IMR-90 (cell line): Measurements from ENCODE around the gene CDC45. TPM values are rescaled to one million over a fixed set of nuclear protein-coding genes. Genes with fewer than 3 reads are reported as not detected.

Experiments used
- ATAC-seq: fragments of 200-7000 bp; cut with Tn5 transposase; 2 replicates; pipeline ENCODE4 v1.9.1; 2020; ENCODE audit warnings: low read depth, mild to moderate bottlenecking, moderate library complexity
- BruUV-seq: library from RNA; stranded (reverse); fragments of 400-500 nt; replicated peaks from 2 replicates; lab custom pipeline; 2021; lab: Mats Ljungman, UMichigan
- CTCF ChIA-PET: fragments of 300-600 bp; formaldehyde crosslinking; extraction: SDS; loops from one replicate; lab custom pipeline; 2021; ENCODE audit warnings: antibody characterized with exemption; lab: Yijun Ruan, JAX
- POLR2A ChIA-PET: fragments of 300-600 bp; sonication (Branson Sonifier 250); formaldehyde crosslinking; loops from one replicate; lab custom pipeline; 2022; ENCODE audit warnings: antibody characterized with exemption; ENCODE audit not compliant: unreplicated experiment; lab: Charles Lee
- DNase-seq: peaks from one replicate; pipeline ENCODE4 v3.0.0; 2013
- H2AFZ ChIP-seq: replicated peaks from 2 replicates; pipeline ENCODE3; 2013; ENCODE audit warnings: low read length, mild to moderate bottlenecking; ENCODE audit not compliant: poor library complexity
- H2AK5ac ChIP-seq: 2 replicates; pipeline ENCODE4 v1.6.1; 2013; ENCODE audit warnings: low read depth, low read length, inconsistent platforms
- H2AK9ac ChIP-seq: replicated peaks from 2 replicates; pipeline ENCODE3; 2013; ENCODE audit warnings: mild to moderate bottlenecking, low read depth, low read length, moderate library complexity; ENCODE audit not compliant: poor library complexity
- H2BK120ac ChIP-seq: 2 replicates; pipeline ENCODE4 v1.6.1; 2013; ENCODE audit warnings: low read depth, low read length, inconsistent platforms
- H2BK15ac ChIP-seq: 3 replicates; pipeline ENCODE4 v1.6.1; 2013; ENCODE audit warnings: low read depth, low read length, inconsistent platforms
- H2BK20ac ChIP-seq: 2 replicates; pipeline ENCODE4 v1.6.1; 2013; ENCODE audit warnings: low read depth, mild to moderate bottlenecking, inconsistent platforms, low read length, moderate library complexity
- H2BK5ac ChIP-seq: 2 replicates; pipeline ENCODE4 v1.6.1; 2013; ENCODE audit warnings: mild to moderate bottlenecking, low read depth, low read length, inconsistent platforms; ENCODE audit not compliant: poor library complexity, severe bottlenecking
- H3K14ac ChIP-seq: replicated peaks from 2 replicates; pipeline ENCODE4 v1.6.1; 2013; ENCODE audit warnings: low read depth, low read length, inconsistent platforms
- H3K18ac ChIP-seq: 2 replicates; pipeline ENCODE4 v1.6.1; 2013; ENCODE audit warnings: low read depth, low read length, control low read depth
- H3K23ac ChIP-seq: 2 replicates; pipeline ENCODE4 v1.6.1; 2013; ENCODE audit warnings: low read depth, low read length, inconsistent platforms
- H3K27ac ChIP-seq: 2 replicates; pipeline ENCODE4 v1.5.1; 2013; ENCODE audit warnings: mild to moderate bottlenecking, control low read depth, low read length; ENCODE audit not compliant: insufficient read depth
- H3K27me3 ChIP-seq: 2 replicates; pipeline ENCODE4 v1.6.1; 2013; ENCODE audit warnings: low read length; ENCODE audit not compliant: control insufficient read depth, insufficient read depth
- H3K36me3 ChIP-seq: 2 replicates; pipeline ENCODE4 v1.6.1; 2013; ENCODE audit warnings: low read length, mixed read lengths; ENCODE audit not compliant: control insufficient read depth, insufficient read depth
- H3K4ac ChIP-seq: 2 replicates; pipeline ENCODE4 v1.6.1; 2013; ENCODE audit warnings: low read depth, low read length, inconsistent platforms
- H3K4me1 ChIP-seq: 2 replicates; pipeline ENCODE4 v1.6.1; 2013; ENCODE audit warnings: low read length, mixed read lengths; ENCODE audit not compliant: control insufficient read depth, insufficient read depth
- H3K4me2 ChIP-seq: 2 replicates; pipeline ENCODE4 v1.6.1; 2013; ENCODE audit warnings: low read depth, mild to moderate bottlenecking, control low read depth, low read length, moderate library complexity
- H3K4me3 ChIP-seq: 2 replicates; pipeline ENCODE4 v1.5.1; 2013; ENCODE audit warnings: low read depth, mild to moderate bottlenecking, control low read depth, low read length, moderate library complexity; ENCODE audit not compliant: insufficient read depth
- H3K56ac ChIP-seq: 2 replicates; pipeline ENCODE4 v1.6.1; 2013; ENCODE audit warnings: low read length, inconsistent platforms; ENCODE audit not compliant: insufficient read depth; ENCODE audit errors: extremely low read depth
- H3K79me1 ChIP-seq, 2 experiments: 2 replicates each; pipeline ENCODE4 v1.6.1; 2013; ENCODE audit warnings: low read length in 2 of 2, inconsistent platforms in 1 of 2, low read depth in 1 of 2
- H3K9ac ChIP-seq: 2 replicates; pipeline ENCODE4 v1.6.1; 2013; ENCODE audit warnings: low read depth, low read length, control low read depth
- H3K9me1 ChIP-seq: 2 replicates; pipeline ENCODE4 v1.6.1; 2013; ENCODE audit warnings: low read length, inconsistent platforms; ENCODE audit not compliant: insufficient read depth
- H3K9me3 ChIP-seq: 2 replicates; pipeline ENCODE4 v1.6.1; 2013; ENCODE audit warnings: low read length; ENCODE audit not compliant: control insufficient read depth, insufficient read depth
- H4K20me1 ChIP-seq: 2 replicates; pipeline ENCODE4 v1.6.1; 2013; ENCODE audit warnings: low read length, inconsistent platforms; ENCODE audit not compliant: insufficient read depth
- H4K5ac ChIP-seq: 2 replicates; pipeline ENCODE4 v1.6.1; 2013; ENCODE audit warnings: mild to moderate bottlenecking, low read depth, low read length, control low read depth
- H4K8ac ChIP-seq, 2 experiments: 2 replicates each; pipeline ENCODE4 v1.6.1; 2013; ENCODE audit warnings: low read depth in 2 of 2, low read length in 2 of 2, control low read depth in 1 of 2, inconsistent platforms in 1 of 2
- H4K91ac ChIP-seq: 2 replicates; pipeline ENCODE4 v1.6.1; 2013; ENCODE audit warnings: low read depth, low read length, inconsistent platforms; ENCODE audit not compliant: insufficient read depth
- CTCF ChIP-seq: conservative IDR thresholded peaks from 2 replicates; pipeline ENCODE4 v1.5.1; 2012; ENCODE audit warnings: mild to moderate bottlenecking, low read depth, low read length, improper control_type of control experiment
- MAFK ChIP-seq: IDR thresholded peaks from 2 replicates; pipeline ENCODE4 v1.6.1; 2012; ENCODE audit warnings: low read depth, low read length, improper control_type of control experiment
- NFE2L2 ChIP-seq: fragments of 150-350 bp; IDR thresholded peaks from 2 replicates; pipeline ENCODE4 v1.6.1; 2016; ENCODE audit warnings: low read depth, mild to moderate bottlenecking, low read length
- POLR2A ChIP-seq: IDR thresholded peaks from 2 replicates; pipeline ENCODE4 v1.6.1; 2012; ENCODE audit warnings: mild to moderate bottlenecking, low read depth, low read length
- RAD21 ChIP-seq: IDR thresholded peaks from 2 replicates; pipeline ENCODE4 v1.6.1; 2012; ENCODE audit warnings: low read length, improper control_type of control experiment
- RCOR1 ChIP-seq: IDR thresholded peaks from 2 replicates; pipeline ENCODE4 v1.6.1; 2012; ENCODE audit warnings: mild to moderate bottlenecking, low read length, improper control_type of control experiment; ENCODE audit not compliant: insufficient replicate concordance
- SMC3 ChIP-seq: fragments of 150-350 bp; IDR thresholded peaks from 2 replicates; pipeline ENCODE4 v1.6.1; 2016; ENCODE audit warnings: low read depth, mild to moderate bottlenecking, antibody characterized with exemption, low read length, moderate library complexity
- WGBS, 2 experiments: methylation state at CpG; one replicate each; pipeline versions ENCODE4 v1.1.5 to v1.1.7; 2013; ENCODE audit warnings: missing lambda C conversion rate in 2 of 2; ENCODE audit not compliant: insufficient read length in 1 of 2; ENCODE audit errors: extremely low coverage in 2 of 2; 5-methylcytosine and 5-hydroxymethylcytosine counted together
- dilution Hi-C: fragments of 300-500 bp; cut with HindIII; formaldehyde crosslinking; loops from one replicate; pipeline ENCODE4 v1.14.3; 2018; ENCODE audit warnings: low sequenced_read_pairs; ENCODE audit not compliant: unreplicated experiment
- in situ Hi-C: fragments of 300-500 bp; cut with MboI; formaldehyde crosslinking; loops from 3 replicates; pipeline ENCODE4 v1.14.3; 2019; ENCODE audit warnings: low sequenced_read_pairs, inconsistent platforms, mixed read lengths
- intact Hi-C: fragments of 100-400 bp; cut with micrococcal nuclease; formaldehyde crosslinking; loops from 2 replicates; pipeline ENCODE4 v1.10.0; 2022
- polyA plus RNA-seq, 3 experiments: library from polyadenylated mRNA; depleted of rRNA; stranded (reverse); fragments of >200 nt; gene quantifications; 2 replicates each; pipeline ENCODE4 v1.2.3, GENCODE V29; 2012; ENCODE audit warnings: low replicate concordance in 1 of 3
- total RNA-seq: library from RNA; depleted of rRNA; stranded (reverse); fragments of >200 nt; gene quantifications from 2 replicates; pipeline ENCODE4 v1.2.3, GENCODE V29; 2012

The CDC45 gene
- total and polyA plus RNA-seq, 2 of the 4 experiments (the other 2 are of a cell fraction), result 22.7 to 44.6 TPM

DNA sequence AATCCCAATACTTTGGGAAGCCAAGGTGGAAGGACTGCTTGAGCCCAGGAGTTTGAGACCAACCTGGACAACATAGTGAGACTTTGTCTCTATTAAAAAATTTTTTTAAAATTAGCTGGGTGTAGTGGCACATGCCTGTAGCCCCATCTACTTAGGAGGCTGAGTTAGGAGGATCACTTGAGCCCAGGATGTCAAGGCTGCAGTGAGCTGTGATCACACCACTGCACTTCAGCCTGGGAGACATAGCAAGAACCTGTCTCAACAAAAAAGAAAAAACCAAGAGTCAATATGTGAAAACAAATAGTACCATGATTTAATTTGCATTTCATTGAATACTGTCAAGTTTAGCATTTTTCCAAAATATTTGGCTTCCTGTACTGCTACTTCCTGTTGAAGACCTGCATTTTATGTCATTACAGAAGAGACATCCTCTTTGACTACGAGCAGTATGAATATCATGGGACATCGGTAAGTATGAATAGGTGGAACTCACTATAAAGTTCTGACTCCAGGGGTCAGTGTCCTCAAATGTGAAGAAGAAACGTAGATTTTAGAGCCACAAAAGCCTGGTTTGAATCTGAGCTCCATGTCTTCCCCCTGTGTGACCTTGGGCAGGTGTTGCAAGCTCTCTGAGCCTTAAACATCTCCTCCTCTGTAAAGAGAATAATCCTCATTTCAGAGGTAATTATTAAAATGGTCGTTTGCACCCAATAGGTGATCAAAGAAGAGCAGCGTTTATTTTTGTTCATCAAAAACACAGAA, 16.0 kb downstream of the CDC45 start:
- peak; percentile 50 for DNase-seq
- POLR2A ChIA-PET, result no interaction called here

More for the DNA sequence above, 16.0 kb downstream of the CDC45 start:
- Histone ChIP-seq H3K9me1 (peaks cover 4% of the 10 kb centered on the region; the same call in 1 of the 2 replicates), H2BK20ac (no peak overlapping the region), H2AK9ac (no peak overlapping the region), H2BK120ac (no peak overlapping the region), H2AFZ (no peak overlapping the region), H3K4me1 (peaks cover 3% of the 10 kb centered on the region), H3K56ac (no peak overlapping the region), H3K14ac (no peak overlapping the region), H4K20me1 (no peaks in the 10 kb centered on the region), H3K79me1 (no peaks in the 10 kb centered on the region), H4K5ac (no peak overlapping the region), H3K9ac (no peak overlapping the region), H2BK5ac (no peak overlapping the region), H3K23ac (no peak overlapping the region), H3K27me3 (no peaks in the 10 kb centered on the region), H3K4me2 (no peak overlapping the region), H3K18ac (no peak overlapping the region), H3K4me3 (no peak overlapping the region), H4K8ac (no peak overlapping the region), H3K9me3 (no peaks in the 10 kb centered on the region), H2BK15ac (no peak overlapping the region), H4K91ac (no peak overlapping the region), H3K4ac (no peak overlapping the region), H3K36me3 (peaks cover 4% of the 10 kb centered on the region), H2AK5ac (no peak overlapping the region), H3K27ac (no peak overlapping the region)
- CTCF ChIA-PET, result interaction anchor here (0.6 to 0.7 kb wide), 3 partner anchors 120 to 135 kb away, joined by 3 to 4 read pairs (median 3); no protein-coding TSS in a partner anchor
- dilution Hi-C loops (no loop called here), intact Hi-C loops (loop anchor here (1.0 kb wide), 1 partner anchor 135 kb away; no protein-coding TSS in a partner anchor), in situ Hi-C loops (no loop called here)
- WGBS, 2 experiments, result no CpG with 5 or more reads among the region's 5 CpGs
- no TSS peak for BruUV-seq
- no peak for ATAC-seq
- TF ChIP-seq RCOR1, result no peak
- no peak for TF ChIP-seq MAFK
- peak; percentile 39 for TF ChIP-seq RAD21
- TF ChIP-seq CTCF, result 0 out of 2 replicates have a peak, but pooled peaks have one; percentile 26
- TF ChIP-seq SMC3, result peak; percentile 39; the same call in 1 of the 2 replicates
- TF ChIP-seq NFE2L2, result no peak
- TF ChIP-seq POLR2A, result no peak
